K562 (cell line): Measurements from ENCODE around the gene OR7A17. TPM values are rescaled to one million over a fixed set of nuclear protein-coding genes. Genes with fewer than 3 reads are reported as not detected.

Experiments used
- ATAC-seq: fragments of 200-7000 bp; cut with Tn5 transposase; 3 replicates; pipeline ENCODE4 v1.9.1; 2020; ENCODE audit warnings: moderate library complexity
- BruUV-seq: library from RNA; stranded (reverse); fragments of 400-500 nt; replicated peaks from 2 replicates; lab custom pipeline; 2021; lab: Mats Ljungman, UMichigan
- CTCF ChIA-PET: fragments of 300-600 bp; formaldehyde crosslinking; extraction: SDS; loops from one replicate; lab custom pipeline; 2021; ENCODE audit warnings: low intra/inter-chr PET ratio; lab: Yijun Ruan, JAX
- POLR2A ChIA-PET: fragments of 300-600, 350-650 bp; sonication (Branson Sonifier 250); formaldehyde crosslinking; extraction: SDS; loops from one replicate; lab custom pipeline; 2021; ENCODE audit warnings: antibody characterized with exemption, inconsistent platforms; lab: Yijun Ruan, JAX
- DNase-seq, 4 experiments: peaks; one replicate each; pipeline versions ENCODE4 v3.0.0 to v3.0.0-alpha.2; 2011 to 2018; ENCODE audit warnings: low spot score in 3 of 4, mixed read lengths in 3 of 4; ENCODE audit errors: extremely low read depth in 1 of 4
- FAIRE-seq: peaks from 2 replicates; lab custom pipeline; 2011; peaks lifted over from hg19 to GRCh38; lab: Jason Lieb, UNC
- H2AFZ ChIP-seq: 2 replicates; pipeline ENCODE4 v1.6.0; 2011; ENCODE audit warnings: low read depth, low read length, control low read depth, inconsistent platforms
- H3K27ac ChIP-seq: fragments of 200-600 bp; 3 replicates; pipeline ENCODE4 v1.8.0; 2011; ENCODE audit warnings: low read depth, mild to moderate bottlenecking, control low read depth, inconsistent platforms, low read length, moderate library complexity, mixed read lengths; ENCODE audit errors: extremely low read depth
- H3K27me3 ChIP-seq, 2 experiments: fragments of 300-600 bp in 1 of 2; 2 replicates in 1 of 2; 3 replicates in 1 of 2; pipeline versions ENCODE4 v1.6.0 to v1.8.0; 2011; ENCODE audit warnings: inconsistent platforms in 2 of 2, low read length in 2 of 2, mild to moderate bottlenecking in 1 of 2, mixed read lengths in 1 of 2, moderate library complexity in 1 of 2; ENCODE audit not compliant: control insufficient read depth in 2 of 2, insufficient read depth in 2 of 2
- H3K36me3 ChIP-seq: fragments of 300-600 bp; 3 replicates; pipeline ENCODE4 v1.8.0; 2011; ENCODE audit warnings: mild to moderate bottlenecking, low read length, inconsistent platforms; ENCODE audit not compliant: control insufficient read depth, insufficient read depth
- H3K4me1 ChIP-seq, 2 experiments: fragments of 200-600 bp in 1 of 2; replicated peaks in 1 of 2; 2 replicates in 1 of 2; 3 replicates in 1 of 2; pipeline versions ENCODE4 v1.5.1 to v1.8.0; 2011; ENCODE audit warnings: inconsistent platforms in 2 of 2, low read length in 2 of 2, mild to moderate bottlenecking in 1 of 2, mixed read lengths in 1 of 2, moderate library complexity in 1 of 2; ENCODE audit not compliant: control insufficient read depth in 2 of 2, insufficient read depth in 2 of 2
- H3K4me2 ChIP-seq: 2 replicates; pipeline ENCODE4 v1.6.1; 2011; ENCODE audit warnings: low read length, control low read depth, inconsistent platforms, mixed read lengths; ENCODE audit not compliant: insufficient read depth
- H3K4me3 ChIP-seq: fragments of 200-600 bp; sonication (generic), shearing (Covaris generic); 2 replicates; pipeline ENCODE4 v1.5.1; 2016; ENCODE audit warnings: control low read depth, inconsistent platforms
- H3K79me2 ChIP-seq: fragments of 200-600 bp; 3 replicates; pipeline ENCODE4 v1.8.0; 2011; ENCODE audit warnings: low read length, inconsistent platforms; ENCODE audit not compliant: control insufficient read depth, insufficient read depth
- H3K9ac ChIP-seq, 2 experiments: 2 replicates each; pipeline versions ENCODE4 v1.6.0 to v1.6.1; 2011; ENCODE audit warnings: low read depth in 2 of 2, low read length in 2 of 2, control low read depth in 1 of 2, inconsistent platforms in 1 of 2, mild to moderate bottlenecking in 1 of 2, mixed read lengths in 1 of 2; ENCODE audit not compliant: insufficient read depth in 1 of 2
- H3K9me1 ChIP-seq: one replicate; pipeline ENCODE4 v1.6.0; 2011; ENCODE audit warnings: inconsistent platforms, mild to moderate bottlenecking, low read length, moderate library complexity; ENCODE audit not compliant: control insufficient read depth, insufficient read depth
- H3K9me3 ChIP-seq: replicated peaks from 2 replicates; pipeline ENCODE4 v1.5.1; 2011; ENCODE audit warnings: low read depth, low read length, inconsistent platforms; ENCODE audit not compliant: control insufficient read depth, insufficient read depth
- H4K20me1 ChIP-seq: replicated peaks from 2 replicates; pipeline ENCODE4 v1.6.1; 2011; ENCODE audit warnings: low read length, inconsistent platforms, mixed read lengths; ENCODE audit not compliant: control insufficient read depth, insufficient read depth
- ATF3 ChIP-seq, 2 experiments: fragments of 450-650 bp in 1 of 2; sonication (generic) in 1 of 2; formaldehyde crosslinking in 1 of 2; IDR thresholded peaks in 1 of 2; conservative IDR thresholded peaks in 1 of 2; 2 replicates each; pipeline versions ENCODE4 v1.6.1 to v1.8.1; 2016 to 2023; ENCODE audit warnings: mild to moderate bottlenecking in 2 of 2, moderate library complexity in 2 of 2, inconsistent platforms in 1 of 2, missing genetic modification reagents in 1 of 2
- FOXJ2 ChIP-seq: fragments of 200-800 bp; sonication (Bioruptor generic); IDR thresholded peaks from 2 replicates; pipeline ENCODE4 v1.6.1; 2016; ENCODE audit warnings: missing genetic modification characterization, missing compliant biosample characterization
- HCFC1 ChIP-seq: IDR thresholded peaks from 2 replicates; pipeline ENCODE4 v1.6.1; 2012; ENCODE audit warnings: low read depth, low read length, improper control_type of control experiment
- KAT8 ChIP-seq: fragments of 450-650 bp; IDR thresholded peaks from 2 replicates; pipeline ENCODE4 v1.6.1; 2016; ENCODE audit warnings: low read depth, mild to moderate bottlenecking
- NCOR1 ChIP-seq: fragments of 450-650 bp; IDR thresholded peaks from 2 replicates; pipeline ENCODE4 v1.6.1; 2016; ENCODE audit warnings: mild to moderate bottlenecking, moderate library complexity
- OTX1 ChIP-seq: fragments of 450-650 bp; formaldehyde crosslinking; IDR thresholded peaks from 2 replicates; pipeline ENCODE4 v1.4.0; 2022; ENCODE audit warnings: mild to moderate bottlenecking
- SMAD4 ChIP-seq: fragments of 250-450 bp; sonication (Bioruptor Pico); conservative IDR thresholded peaks from 2 replicates; pipeline ENCODE4 v1.8.0; 2021; ENCODE audit warnings: inconsistent platforms, mild to moderate bottlenecking, moderate library complexity
- SRSF9 ChIP-seq: fragments of 200-400 bp; formaldehyde crosslinking; IDR thresholded peaks from 2 replicates; pipeline ENCODE4 v1.6.1; 2017; ENCODE audit warnings: low read depth, low read length, borderline replicate concordance
- TOE1 ChIP-seq, 2 experiments: fragments of 450-650 bp in 1 of 2; sonication (generic) in 1 of 2; formaldehyde crosslinking in 1 of 2; IDR thresholded peaks; 2 replicates each; pipeline versions ENCODE4 v1.7.1 to v1.8.0; 2016 to 2022; ENCODE audit warnings: borderline replicate concordance in 2 of 2, mild to moderate bottlenecking in 2 of 2, antibody characterized with exemption in 1 of 2, inconsistent platforms in 1 of 2, low read depth in 1 of 2, missing genetic modification reagents in 1 of 2, moderate library complexity in 1 of 2
- ZMIZ1 ChIP-seq, 2 experiments: fragments of 150-350 bp in 1 of 2; IDR thresholded peaks; 2 replicates each; pipeline ENCODE4 v1.6.1; 2012 to 2016; ENCODE audit warnings: low read depth in 2 of 2, low read length in 2 of 2, mild to moderate bottlenecking in 1 of 2, moderate library complexity in 1 of 2
- ZNF217 ChIP-seq: sonication (generic); formaldehyde crosslinking; IDR thresholded peaks from 2 replicates; pipeline ENCODE4 v1.8.0; 2022; ENCODE audit warnings: mild to moderate bottlenecking, missing genetic modification reagents
- ZNF23 ChIP-seq: fragments of 250-450 bp; sonication (Bioruptor Pico); IDR thresholded peaks from 2 replicates; pipeline ENCODE4 v1.4.0; 2020; ENCODE audit warnings: mild to moderate bottlenecking
- ZNF740 ChIP-seq, 3 experiments: fragments of 200-800 bp in 1 of 3; sonication (Bioruptor generic) in 1 of 3; sonication (generic) in 1 of 3; formaldehyde crosslinking in 1 of 3; IDR thresholded peaks; 2 replicates each; pipeline versions ENCODE4 v1.6.1 to v1.8.0; 2016 to 2022; ENCODE audit warnings: mild to moderate bottlenecking in 2 of 3, missing compliant biosample characterization in 2 of 3, missing genetic modification characterization in 2 of 3, missing genetic modification reagents in 1 of 3
- WGBS: fragments of 100-300 bp; shearing (Covaris generic); methylation state at CpG from one replicate; pipeline ENCODE4 v1.1.6; 2016; ENCODE audit warnings: low coverage, mixed read lengths; ENCODE audit not compliant: insufficient coverage; ENCODE audit errors: missing lambda C conversion rate; 5-methylcytosine and 5-hydroxymethylcytosine counted together
- in situ Hi-C: fragments of 300-500 bp; cut with MboI; formaldehyde crosslinking; loops from 4 replicates; pipeline ENCODE4 v1.15.0; 2018; ENCODE audit warnings: inconsistent platforms, mixed read lengths
- intact Hi-C: fragments of 100-400 bp; cut with micrococcal nuclease; formaldehyde crosslinking; loops from 2 replicates; pipeline ENCODE4 v1.14.2; 2022
- polyA plus RNA-seq, 8 experiments: library from polyadenylated mRNA; depleted of rRNA in 4 of 8; stranded (reverse) in 5 of 8; unstranded in 3 of 8; fragments of >200 nt; fragmentation: Nextera tagmentation in 2 of 8; fragmentation: Illumina TruSeq in 1 of 8; extraction: Ambion mirVana in 2 of 8; extraction: Trizol in 1 of 8; gene quantifications; 2 replicates each; pipeline versions ENCODE4 v1.2.1 to v1.2.3, GENCODE V29; 2011 to 2014; ENCODE audit warnings: inconsistent platforms in 1 of 8, missing spikeins in 1 of 8
- total RNA-seq, 7 experiments: library from RNA; depleted of rRNA in 6 of 7; stranded (reverse); fragments of >200 nt in 6 of 7; fragmentation: Illumina TruSeq in 2 of 7; extraction: Trizol in 2 of 7; gene quantifications; 2 replicates each; pipeline versions ENCODE4 v1.2.1 to v1.2.3, GENCODE V29; 2011 to 2021; ENCODE audit warnings: low replicate concordance in 1 of 7

Gene OR7A17
- total and polyA plus RNA-seq, 9 of the 15 experiments (the other 6 are each of a cell fraction or from before 2014, with no cell fraction given), result not detected

- TF ChIP-seq TOE1 (IDR thresholded peaks at IDR 0.05; ENCODE audit: borderline replicate concordance), result no peak
- TF ChIP-seq TOE1 (CRISPR knock-in tag; IDR thresholded peaks at IDR 0.05; ENCODE audit: borderline replicate concordance, low read depth), result no peak
- 0 out of 2 replicates have a peak, but pooled peaks have one; percentile 20 for TF ChIP-seq NCOR1
- TF ChIP-seq, all 486 proteins: peak for 6
Observed at GRCh38 chr19:14871619-14872230, 14.2 kb downstream of the OR7A17 start (continued).

GRCh38 chr19:14868497-14868896, 17.4 kb downstream of the OR7A17 start:
- DNase-seq, result no peak
- no peaks in the 10 kb centered on the region for H3K4me1 ChIP-seq
- no TSS peak for BruUV-seq
- no peaks in the 10 kb centered on the region for H3K36me3 ChIP-seq
- H3K27me3 ChIP-seq, result peaks cover 0 to 9% of the 10 kb centered on the region in 2 experiments; a peak in 1 of 5 replicates
- H3K9ac ChIP-seq, result no peak overlapping the region
- intact Hi-C loops, result no loop called here
- no peaks in the 10 kb centered on the region for H3K79me2 ChIP-seq
- H3K27ac ChIP-seq, result no peak overlapping the region
- no peaks in the 10 kb centered on the region for H4K20me1 ChIP-seq
- WGBS, result 0% methylated on average over 5 of the region's 5 CpGs
- CTCF ChIA-PET, result no interaction called here
- H3K9me3 ChIP-seq, result peaks cover 2% of the 10 kb centered on the region; the same call in 1 of the 2 replicates
- POLR2A ChIA-PET, result interaction anchor here (0.6 kb wide), 1 partner anchor 7 kb away, joined by 3 read pairs; no protein-coding TSS in a partner anchor
- ATAC-seq, result no peak
- no peak overlapping the region for H3K4me2 ChIP-seq
- no peak for FAIRE-seq
- H2AFZ ChIP-seq, result no peak overlapping the region
- no peaks in the 10 kb centered on the region for H3K9me1 ChIP-seq
- no peak overlapping the region for H3K4me3 ChIP-seq
- in situ Hi-C loops, result loop anchor here (25.0 kb wide), 1 partner anchor 694 kb away; no protein-coding TSS in a partner anchor
- TF ChIP-seq SRSF9 (no peak), SMAD4 (CRISPR knock-in tag) (no peak), HCFC1 (no peak), KAT8 (no peak), ZNF23 (no peak), ZNF217 (CRISPR knock-in tag) (no peak), ZMIZ1 (IDR thresholded peaks at IDR 0.05; ENCODE audit: low read depth in 2 of 2, low read length in 2 of 2) (no peak), OTX1 (CRISPR knock-in tag) (no peak), FOXJ2 (tag) (no peak), ZNF740 (CRISPR knock-in tag; IDR thresholded peaks at IDR 0.05) (no peak), ZNF740 (tag; IDR thresholded peaks at IDR 0.05) (no peak), ATF3 (IDR thresholded peaks at IDR 0.05) (no peak), ATF3 (CRISPR knock-in tag; conservative IDR thresholded peaks at IDR 0.05) (no peak)
